OCI-LY7 (cell line): ENCODE results near the gene PDE10A. TPM values are rescaled to one million over a fixed set of nuclear protein-coding genes. Genes with fewer than 3 reads are reported as not detected.

Source experiments
- BruUV-seq: library from RNA; stranded (reverse); fragments of 400-500 nt; replicated peaks from 2 replicates; lab custom pipeline; 2021; lab: Mats Ljungman, UMichigan
- CTCF ChIA-PET: fragments of 300-600 bp; sonication (Branson Sonifier 250); formaldehyde crosslinking; loops from one replicate; lab custom pipeline; 2022; ENCODE audit warnings: antibody characterized with exemption; ENCODE audit not compliant: unreplicated experiment; lab: Charles Lee
- POLR2A ChIA-PET: fragments of 300-600 bp; sonication (Branson Sonifier 250); formaldehyde crosslinking; loops from one replicate; lab custom pipeline; 2022; ENCODE audit warnings: antibody characterized with exemption; lab: Charles Lee
- DNase-seq: peaks from one replicate; pipeline ENCODE4 v3.0.0-alpha.2; 2015; ENCODE audit warnings: low spot score
- H2AFZ ChIP-seq: fragments of 200-600 bp; sonication (generic), shearing (Covaris generic); 2 replicates; pipeline ENCODE4 v1.6.1; 2014; ENCODE audit warnings: mild to moderate bottlenecking, antibody characterized with exemption, low read length, moderate library complexity
- H3K27ac ChIP-seq: fragments of 200-600 bp; sonication (generic); 2 replicates; pipeline ENCODE4 v1.5.1; 2014; ENCODE audit warnings: mixed run types, low read depth, mild to moderate bottlenecking, moderate library complexity, low read length, inconsistent platforms; ENCODE audit not compliant: poor library complexity, severe bottlenecking
- H3K36me3 ChIP-seq: fragments of 200-600 bp; sonication (generic); 2 replicates; pipeline ENCODE4 v1.6.1; 2014; ENCODE audit warnings: mild to moderate bottlenecking, antibody characterized with exemption, low read length, moderate library complexity, mixed read lengths; ENCODE audit not compliant: insufficient read depth
- H3K4me1 ChIP-seq: fragments of 200-600 bp; sonication (generic); 2 replicates; pipeline ENCODE4 v1.5.1; 2014; ENCODE audit warnings: mild to moderate bottlenecking, low read length; ENCODE audit not compliant: insufficient read depth, poor library complexity, severe bottlenecking
- H3K4me2 ChIP-seq: fragments of 200-600 bp; sonication (generic); 2 replicates; pipeline ENCODE4 v1.6.1; 2014; ENCODE audit warnings: mild to moderate bottlenecking, low read length
- H3K4me3 ChIP-seq: fragments of 200-600 bp; sonication (generic); 2 replicates; pipeline ENCODE4 v1.5.1; 2014; ENCODE audit warnings: mild to moderate bottlenecking, low read depth, low read length; ENCODE audit not compliant: poor library complexity, severe bottlenecking
- H3K79me2 ChIP-seq: fragments of 200-600 bp; sonication (generic); 2 replicates; pipeline ENCODE4 v1.6.1; 2016; ENCODE audit warnings: low read depth, mild to moderate bottlenecking, low read length, moderate library complexity, mixed read lengths; ENCODE audit not compliant: insufficient read depth
- H3K9me2 ChIP-seq: fragments of 200-600 bp; sonication (generic); 2 replicates; pipeline ENCODE4 v1.6.1; 2016; ENCODE audit warnings: mild to moderate bottlenecking, low read length, mixed read lengths; ENCODE audit not compliant: insufficient read depth
- H3K9me3 ChIP-seq: fragments of 200-600 bp; sonication (generic); 2 replicates; pipeline ENCODE4 v1.6.1; 2014; ENCODE audit warnings: mild to moderate bottlenecking, mixed run types, low read length, mixed read lengths
- H4K20me1 ChIP-seq: fragments of 200-600 bp; sonication (generic); 2 replicates; pipeline ENCODE4 v1.6.1; 2014; ENCODE audit warnings: mild to moderate bottlenecking, antibody characterized with exemption, low read length, moderate library complexity, mixed read lengths; ENCODE audit not compliant: insufficient read depth
- EZH2phosphoT487 ChIP-seq: fragments of 200-600 bp; sonication (generic); IDR thresholded peaks from 2 replicates; pipeline ENCODE4 v1.6.1; 2018; ENCODE audit warnings: low read depth, borderline replicate concordance, mild to moderate bottlenecking, mixed run types, antibody characterized with exemption, low read length, moderate library complexity, mixed read lengths
- intact Hi-C: fragments of 100-400 bp; cut with micrococcal nuclease; formaldehyde crosslinking; loops from one replicate; pipeline ENCODE4 v1.10.0; 2022; ENCODE audit not compliant: unreplicated experiment
- total RNA-seq, 2 experiments: library from RNA; depleted of rRNA in 1 of 2; stranded (reverse); fragments of >200 nt in 1 of 2; shearing (Covaris generic) in 1 of 2; gene quantifications; 2 replicates each; pipeline ENCODE4 v1.2.3, GENCODE V29; 2014 to 2022
- TF ChIP-seq, protein P1 (sequence below): fragments of 200-600 bp; sonication (generic); conservative IDR thresholded peaks from 2 replicates; pipeline ENCODE4 v1.5.1; 2014; ENCODE audit warnings: mild to moderate bottlenecking, antibody characterized with exemption, low read length, moderate library complexity, mixed read lengths

The PDE10A gene
- total RNA-seq, 2 experiments from 2014 or later, result not detected

DNA sequence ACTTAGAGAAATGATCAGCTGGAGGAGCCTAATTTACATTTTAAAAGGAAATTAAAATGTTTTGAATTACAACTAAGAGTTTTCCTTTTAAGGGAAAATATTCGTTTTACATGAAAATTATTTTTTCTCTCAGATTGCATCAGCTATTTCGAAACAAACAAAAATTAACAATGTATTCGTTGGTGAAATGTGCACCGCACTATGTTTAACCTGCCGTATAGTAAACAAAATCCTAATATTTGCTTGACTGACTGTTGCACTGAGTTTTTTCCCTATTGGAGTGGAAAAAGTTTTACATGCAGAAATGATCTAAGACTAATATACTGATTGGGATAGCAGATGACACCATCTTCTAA, 5.7 kb downstream of the PDE10A start:
- H3K27ac ChIP-seq, result no peak overlapping the region
- H3K36me3 ChIP-seq, result no peaks in the 10 kb centered on the region
- no peak for DNase-seq
- no peaks in the 10 kb centered on the region for H3K79me2 ChIP-seq
- no peaks in the 10 kb centered on the region for H3K9me3 ChIP-seq
- no TSS peak for BruUV-seq
- ChIA-PET CTCF (no interaction called here), POLR2A (interaction anchor here (0.6 kb wide), 1 partner anchor 426 kb away, joined by 4 read pairs; no protein-coding TSS in a partner anchor)
- H2AFZ ChIP-seq, result no peak overlapping the region
- no peak overlapping the region for H3K4me3 ChIP-seq
- no peaks in the 10 kb centered on the region for H3K9me2 ChIP-seq
- TF ChIP-seq, protein P1, sequence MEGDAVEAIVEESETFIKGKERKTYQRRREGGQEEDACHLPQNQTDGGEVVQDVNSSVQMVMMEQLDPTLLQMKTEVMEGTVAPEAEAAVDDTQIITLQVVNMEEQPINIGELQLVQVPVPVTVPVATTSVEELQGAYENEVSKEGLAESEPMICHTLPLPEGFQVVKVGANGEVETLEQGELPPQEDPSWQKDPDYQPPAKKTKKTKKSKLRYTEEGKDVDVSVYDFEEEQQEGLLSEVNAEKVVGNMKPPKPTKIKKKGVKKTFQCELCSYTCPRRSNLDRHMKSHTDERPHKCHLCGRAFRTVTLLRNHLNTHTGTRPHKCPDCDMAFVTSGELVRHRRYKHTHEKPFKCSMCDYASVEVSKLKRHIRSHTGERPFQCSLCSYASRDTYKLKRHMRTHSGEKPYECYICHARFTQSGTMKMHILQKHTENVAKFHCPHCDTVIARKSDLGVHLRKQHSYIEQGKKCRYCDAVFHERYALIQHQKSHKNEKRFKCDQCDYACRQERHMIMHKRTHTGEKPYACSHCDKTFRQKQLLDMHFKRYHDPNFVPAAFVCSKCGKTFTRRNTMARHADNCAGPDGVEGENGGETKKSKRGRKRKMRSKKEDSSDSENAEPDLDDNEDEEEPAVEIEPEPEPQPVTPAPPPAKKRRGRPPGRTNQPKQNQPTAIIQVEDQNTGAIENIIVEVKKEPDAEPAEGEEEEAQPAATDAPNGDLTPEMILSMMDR, result no peak
- H3K4me2 ChIP-seq, result no peak overlapping the region
- H4K20me1 ChIP-seq, result no peaks in the 10 kb centered on the region
- intact Hi-C loops, result no loop called here
- no peaks in the 10 kb centered on the region for H3K4me1 ChIP-seq

- no peaks in the 10 kb centered on the region for H3K9me3 ChIP-seq
- no TSS peak for BruUV-seq
- H3K27ac ChIP-seq, result no peak overlapping the region
- no peak for DNase-seq
- H3K4me2 ChIP-seq, result no peak overlapping the region
- H3K4me3 ChIP-seq, result no peak overlapping the region
- H2AFZ ChIP-seq, result no peak overlapping the region
- no peaks in the 10 kb centered on the region for H3K79me2 ChIP-seq
- H4K20me1 ChIP-seq, result no peaks in the 10 kb centered on the region
- CTCF ChIA-PET, result no interaction called here
- no peaks in the 10 kb centered on the region for H3K9me2 ChIP-seq
- TF ChIP-seq EZH2phosphoT487, result no peak
- TF ChIP-seq, protein P1, result no peak
- intact Hi-C loops, result no loop called here
- H3K36me3 ChIP-seq, result no peaks in the 10 kb centered on the region
- H3K4me1 ChIP-seq, result no peaks in the 10 kb centered on the region
- POLR2A ChIA-PET, result interaction anchor here (0.6 kb wide), 1 partner anchor 426 kb away, joined by 4 read pairs; no protein-coding TSS in a partner anchor
Observed at GRCh38 chr6:165656581-165657324, 6.3 kb downstream of the PDE10A start.

DNA sequence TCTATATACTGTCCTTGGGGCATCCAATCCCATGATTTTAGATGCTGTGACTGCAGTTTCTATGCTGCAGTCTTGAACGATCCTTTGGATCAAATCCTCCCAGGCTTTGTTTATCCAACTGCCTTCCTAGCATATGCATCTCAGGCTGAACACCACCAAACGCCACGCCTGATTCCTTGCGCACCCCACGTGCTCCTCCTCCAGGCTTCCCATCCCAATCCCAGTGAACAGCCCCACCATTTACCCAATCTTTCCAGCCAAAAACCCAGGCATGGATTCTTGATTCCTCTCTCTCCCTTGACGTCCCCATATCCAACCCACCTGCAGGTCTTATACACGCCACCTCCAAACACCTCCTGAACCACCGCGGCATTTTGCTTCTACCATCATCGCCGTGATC, 7.8 kb downstream of the PDE10A start:
- no peak overlapping the region for H3K4me3 ChIP-seq
- no peaks in the 10 kb centered on the region for H3K79me2 ChIP-seq
- no TSS peak for BruUV-seq
- ChIA-PET CTCF (no interaction called here), POLR2A (no interaction called here)
- intact Hi-C loops, result no loop called here
- no peak overlapping the region for H3K27ac ChIP-seq
- no peak overlapping the region for H2AFZ ChIP-seq
- H3K4me1 ChIP-seq, result no peaks in the 10 kb centered on the region
- TF ChIP-seq, protein P1, result no peak
- no peak for TF ChIP-seq EZH2phosphoT487
- H3K4me2 ChIP-seq, result no peak overlapping the region
- H3K9me2 ChIP-seq, result no peaks in the 10 kb centered on the region
- DNase-seq, result no peak
- H3K9me3 ChIP-seq, result no peaks in the 10 kb centered on the region
- no peaks in the 10 kb centered on the region for H3K36me3 ChIP-seq
- no peaks in the 10 kb centered on the region for H4K20me1 ChIP-seq
